ENCODE measurements around the gene TMC1.

- TF ChIP-seq CTCF (conservative IDR thresholded peaks at IDR 0.05) (peak; percentile 81), ZFX (IDR thresholded peaks at IDR 0.05) (no peak)
Measured at GRCh38 chr9:72856972-72857623, 335.7 kb downstream of the TMC1 start.
